Endothelial cell of umbilical vein (primary cell): ENCODE measurements around the gene AP5S1. TPM values are rescaled to one million over a fixed set of nuclear protein-coding genes. Genes with fewer than 3 reads are reported as not detected.

ENCODE experiments used
- BruUV-seq: library from RNA; stranded (reverse); fragments of 400-500 nt; replicated peaks from 2 replicates; lab custom pipeline; 2021; lab: Mats Ljungman, UMichigan
- CTCF ChIA-PET: fragments of 300-600, 350-600 bp; sonication (Branson Sonifier 250); formaldehyde crosslinking; loops from one replicate; lab custom pipeline; 2021; ENCODE audit warnings: antibody characterized with exemption, inconsistent platforms; lab: Charles Lee
- POLR2A ChIA-PET: fragments of 300-600, 350-600 bp; sonication (Branson Sonifier 250); formaldehyde crosslinking; loops from one replicate; lab custom pipeline; 2021; ENCODE audit warnings: antibody characterized with exemption, inconsistent platforms; lab: Charles Lee
- DNase-seq: peaks from one replicate; pipeline ENCODE4 v3.0.0-alpha.2; 2011; ENCODE audit warnings: low read depth, low spot score
- FAIRE-seq: peaks from 2 replicates; lab custom pipeline; 2011; peaks lifted over from hg19 to GRCh38; lab: Jason Lieb, UNC
- H2AFZ ChIP-seq: 2 replicates; pipeline ENCODE4 v1.6.0; 2012; ENCODE audit warnings: low read depth, low read length, control low read depth, inconsistent platforms
- H3K27ac ChIP-seq: 2 replicates; pipeline ENCODE4 v1.5.1; 2011; ENCODE audit warnings: low read depth, mild to moderate bottlenecking, control low read depth, low read length, moderate library complexity; ENCODE audit not compliant: insufficient read depth
- H3K27me3 ChIP-seq, 2 experiments: 2 replicates each; pipeline versions ENCODE4 v1.6.0 to v1.6.1; 2011; ENCODE audit warnings: low read length in 2 of 2, mixed read lengths in 1 of 2; ENCODE audit not compliant: control insufficient read depth in 2 of 2, insufficient read depth in 2 of 2
- H3K36me3 ChIP-seq, 2 experiments: 2 replicates in 1 of 2; 3 replicates in 1 of 2; pipeline ENCODE4 v1.5.1; 2011; ENCODE audit warnings: low read length in 2 of 2, mild to moderate bottlenecking in 1 of 2, moderate library complexity in 1 of 2; ENCODE audit not compliant: control insufficient read depth in 2 of 2, insufficient read depth in 2 of 2; ENCODE audit errors: extremely low read depth in 1 of 2
- H3K4me1 ChIP-seq: 3 replicates; pipeline ENCODE4 v1.5.1; 2011; ENCODE audit warnings: mild to moderate bottlenecking, low read length; ENCODE audit not compliant: control insufficient read depth, insufficient read depth; ENCODE audit errors: extremely low read depth
- H3K4me2 ChIP-seq: 2 replicates; pipeline ENCODE4 v1.6.1; 2011; ENCODE audit warnings: low read length, control low read depth, mixed read lengths; ENCODE audit not compliant: insufficient read depth
- H3K4me3 ChIP-seq, 3 experiments: fragments of 200-600 bp in 1 of 3; sonication (generic), shearing (Covaris generic) in 1 of 3; replicated peaks in 1 of 3; 2 replicates each; pipeline ENCODE4 v1.5.1; 2011 to 2016; ENCODE audit warnings: control low read depth in 3 of 3, low read length in 3 of 3, mild to moderate bottlenecking in 2 of 3, inconsistent platforms in 1 of 3, low read depth in 1 of 3, moderate library complexity in 1 of 3; ENCODE audit not compliant: insufficient read depth in 1 of 3
- H3K79me2 ChIP-seq: 2 replicates; pipeline ENCODE4 v1.6.0; 2012; ENCODE audit warnings: low read length, inconsistent platforms; ENCODE audit not compliant: control insufficient read depth, insufficient read depth
- H3K9ac ChIP-seq: replicated peaks from 2 replicates; pipeline ENCODE3; 2011; ENCODE audit warnings: low read length, control low read depth; ENCODE audit not compliant: insufficient read depth; ENCODE audit errors: extremely low read depth
- H3K9me1 ChIP-seq: replicated peaks from 3 replicates; pipeline ENCODE4 v1.6.0; 2011; ENCODE audit warnings: mild to moderate bottlenecking, low read length; ENCODE audit not compliant: control insufficient read depth, insufficient read depth; ENCODE audit errors: extremely low read depth
- H3K9me3 ChIP-seq: replicated peaks from 2 replicates; pipeline ENCODE4 v1.5.1; 2012; ENCODE audit warnings: low read length, inconsistent platforms; ENCODE audit not compliant: control insufficient read depth, insufficient read depth
- H4K20me1 ChIP-seq: replicated peaks from 2 replicates; pipeline ENCODE3; 2011; ENCODE audit warnings: mild to moderate bottlenecking, low read length; ENCODE audit not compliant: control insufficient read depth, insufficient read depth; ENCODE audit errors: extremely low read depth
- CTCF ChIP-seq, 2 donors: IDR thresholded peaks; 1 replicate in 1 of 2; 2 replicates in 1 of 2; pipeline ENCODE4 v1.5.1; 2011; ENCODE audit warnings: low read length in 2 of 2, mild to moderate bottlenecking in 2 of 2, moderate library complexity in 2 of 2, control low read depth in 1 of 2, inconsistent platforms in 1 of 2, low read depth in 1 of 2; ENCODE audit not compliant: insufficient read depth in 1 of 2; ENCODE audit errors: extremely low read depth in 1 of 2
- EZH2 ChIP-seq: IDR thresholded peaks from 2 replicates; pipeline ENCODE4 v1.6.1; 2012; ENCODE audit warnings: borderline replicate concordance, low read depth, mild to moderate bottlenecking, moderate library complexity, low read length, inconsistent platforms; ENCODE audit not compliant: severe bottlenecking
- FOS ChIP-seq: IDR thresholded peaks from 2 replicates; pipeline ENCODE4 v1.6.1; 2011; ENCODE audit warnings: mild to moderate bottlenecking, low read length, moderate library complexity, borderline replicate concordance; ENCODE audit not compliant: insufficient read depth
- GATA2 ChIP-seq: IDR thresholded peaks from 2 replicates; pipeline ENCODE4 v1.7.0; 2011; ENCODE audit warnings: low read depth, mild to moderate bottlenecking, moderate library complexity, mixed read lengths, low read length; ENCODE audit not compliant: insufficient read length, insufficient read depth
- JUN ChIP-seq: IDR thresholded peaks from 2 replicates; pipeline ENCODE4 v1.6.1; 2011; ENCODE audit warnings: borderline replicate concordance, low read depth; ENCODE audit not compliant: insufficient read length, insufficient read depth
- MAX ChIP-seq: IDR thresholded peaks from 2 replicates; pipeline ENCODE4 v1.6.1; 2011; ENCODE audit not compliant: insufficient read depth, insufficient read length
- MYC ChIP-seq: IDR thresholded peaks from one replicate; pipeline ENCODE4 v1.6.1; 2011; ENCODE audit warnings: mild to moderate bottlenecking, low read depth, low read length
- POLR2A ChIP-seq: IDR thresholded peaks from 2 replicates; pipeline ENCODE4 v1.6.1; 2012; ENCODE audit warnings: low read depth, mild to moderate bottlenecking, control low read depth, low read length
- POLR2AphosphoS5 ChIP-seq: IDR thresholded peaks from 2 replicates; pipeline ENCODE4 v1.6.1; 2012; ENCODE audit warnings: low read depth, mild to moderate bottlenecking, control low read depth, low read length, moderate library complexity; ENCODE audit not compliant: insufficient read depth
- dilution Hi-C: fragments of 300-500 bp; cut with MboI; formaldehyde crosslinking; loops from one replicate; pipeline ENCODE4 v1.15.0; 2019; ENCODE audit warnings: low sequenced_read_pairs; ENCODE audit not compliant: extremely low pct_ligation_motif_present
- intact Hi-C: fragments of 100-400 bp; cut with micrococcal nuclease; formaldehyde crosslinking; loops from one replicate; pipeline ENCODE4 v1.10.0; 2022
- polyA plus RNA-seq, 4 experiments: library from polyadenylated mRNA; depleted of rRNA in 3 of 4; stranded (reverse) in 3 of 4; unstranded in 1 of 4; fragments of >200 nt; gene quantifications; 2 replicates each; pipeline versions ENCODE4 v1.2.1 to v1.2.3, GENCODE V29; 2011 to 2012; ENCODE audit warnings: missing spikeins in 1 of 4
- total RNA-seq: library from RNA; stranded (reverse); gene quantifications from 2 replicates; pipeline ENCODE4 v1.2.3, GENCODE V29; 2021

The AP5S1 gene
- total and polyA plus RNA-seq, 2 donors (not counting 3 experiments of a cell fraction or from before 2014, with no cell fraction given): 15.7 to 22.0 TPM

GRCh38 chr20:3804254-3804751, 16.0 kb upstream of the AP5S1 start:
- ChIA-PET CTCF (interaction anchor here (0.9 kb wide), 1 partner anchor 9 kb away, joined by 4 read pairs; the partner anchor contains the start of gene CDC25B), POLR2A (no interaction called here)
- H3K4me2 ChIP-seq: no peak overlapping the region
- FAIRE-seq (no peak), DNase-seq (no peak)
- H3K79me2 ChIP-seq: peaks cover 3% of the 10 kb centered on the region
- H4K20me1 ChIP-seq: no peaks in the 10 kb centered on the region
- H3K9me1 ChIP-seq: no peaks in the 10 kb centered on the region
- H3K9ac ChIP-seq: no peak overlapping the region
- no TSS peak for BruUV-seq
- no peak overlapping the region for H3K27ac ChIP-seq
- no peak overlapping the region for H2AFZ ChIP-seq
- no peaks in the 10 kb centered on the region for H3K9me3 ChIP-seq
- intact Hi-C loops: no loop called here
- no peaks in the 10 kb centered on the region for H3K27me3 ChIP-seq
- dilution Hi-C loops: no loop called here
- no peak overlapping the region for H3K4me3 ChIP-seq
- H3K4me1 ChIP-seq: peaks cover 23% of the 10 kb centered on the region
- TF ChIP-seq GATA2 (no peak), JUN (no peak), POLR2AphosphoS5 (no peak), POLR2A (no peak), CTCF (IDR thresholded peaks at IDR 0.05; ENCODE audit: extremely low read depth in 1 of 2, insufficient read depth in 1 of 2, low read depth in 1 of 2, low read length in 2 of 2) (no peak), MYC (no peak), EZH2 (no peak), FOS (no peak), MAX (no peak)
- H3K36me3 ChIP-seq: peaks cover 0 to 26% of the 10 kb centered on the region in 2 experiments
